ENCODE results near the gene TOR1AIP2. TPM values are rescaled to one million over a fixed set of nuclear protein-coding genes. Genes with fewer than 3 reads are reported as not detected.

The TOR1AIP2 gene
- total and polyA plus RNA-seq, 2 donors (not counting 3 experiments of a cell fraction or from before 2014, with no cell fraction given): 18.6 to 101 TPM

- POLR2A ChIA-PET: no interaction called here
- CTCF ChIA-PET: interaction anchor here (2.3 to 20.1 kb wide), 2 partner anchors 12 to 94 kb away, joined by 19 to 1591 read pairs; no protein-coding TSS in a partner anchor
- Histone ChIP-seq H3K36me3 (ENCODE audit: control insufficient read depth in 2 of 2, extremely low read depth in 1 of 2, insufficient read depth in 2 of 2, low read length in 2 of 2) (no peaks in the 10 kb centered on the region), H3K9me3 (replicated peaks; ENCODE audit: control insufficient read depth, insufficient read depth, low read length) (no peaks in the 10 kb centered on the region), H4K20me1 (replicated peaks; ENCODE audit: control insufficient read depth, extremely low read depth, insufficient read depth, low read length) (no peaks in the 10 kb centered on the region), H3K4me3 (replicated peaks in 1 of 3; ENCODE audit: insufficient read depth in 1 of 3, low read depth in 1 of 3, low read length in 3 of 3) (no peak overlapping the region), H3K27me3 (ENCODE audit: control insufficient read depth in 2 of 2, insufficient read depth in 2 of 2, low read length in 2 of 2) (peaks cover 6 to 11% of the 10 kb centered on the region in 2 experiments), H3K79me2 (ENCODE audit: control insufficient read depth, insufficient read depth, low read length) (no peaks in the 10 kb centered on the region), H3K4me1 (ENCODE audit: control insufficient read depth, extremely low read depth, insufficient read depth, low read length) (no peaks in the 10 kb centered on the region), H3K4me2 (ENCODE audit: insufficient read depth, low read length) (no peak overlapping the region), H3K9me1 (replicated peaks; ENCODE audit: control insufficient read depth, extremely low read depth, insufficient read depth, low read length) (no peaks in the 10 kb centered on the region), H2AFZ (ENCODE audit: low read depth, low read length) (no peak overlapping the region), H3K27ac (ENCODE audit: insufficient read depth, low read depth, low read length) (no peak overlapping the region), H3K9ac (replicated peaks; ENCODE audit: extremely low read depth, insufficient read depth, low read length) (no peak overlapping the region)
- intact Hi-C loops (cut with micrococcal nuclease) (no loop called here), dilution Hi-C loops (cut with MboI; ENCODE audit: extremely low pct_ligation_motif_present, low sequenced_read_pairs) (no loop called here)
- DNase-seq (ENCODE audit: low read depth, low spot score): no peak
- no peak for FAIRE-seq
- no peak for TF ChIP-seq FOS (IDR thresholded peaks at IDR 0.05; ENCODE audit: borderline replicate concordance, insufficient read depth, low read length)
- TF ChIP-seq POLR2AphosphoS5 (IDR thresholded peaks at IDR 0.05; ENCODE audit: insufficient read depth, low read depth, low read length): no peak
- no peak for TF ChIP-seq GATA2 (IDR thresholded peaks at IDR 0.05; ENCODE audit: insufficient read depth, insufficient read length, low read depth, low read length)
- TF ChIP-seq MAX (IDR thresholded peaks at IDR 0.05; ENCODE audit: insufficient read depth, insufficient read length): no peak
- no peak for TF ChIP-seq CTCF (IDR thresholded peaks at IDR 0.05; ENCODE audit: extremely low read depth in 1 of 2, insufficient read depth in 1 of 2, low read depth in 1 of 2, low read length in 2 of 2)
- no peak for TF ChIP-seq EZH2 (IDR thresholded peaks at IDR 0.05; ENCODE audit: borderline replicate concordance, low read depth, low read length, severe bottlenecking)
- no peak for TF ChIP-seq MYC (IDR thresholded peaks at IDR 0.05; ENCODE audit: low read depth, low read length)
- no peak for TF ChIP-seq POLR2A (IDR thresholded peaks at IDR 0.05; ENCODE audit: low read depth, low read length)
- no peak for TF ChIP-seq JUN (IDR thresholded peaks at IDR 0.05; ENCODE audit: borderline replicate concordance, insufficient read depth, insufficient read length, low read depth)
- no TSS peak for BruUV-seq (replicated peaks)
These were observed 74.5 kb downstream of the TOR1AIP2 start for GRCh38 chr1:179803104-179803503.

All from endothelial cell of umbilical vein (primary cell).